NK-92 (cell line): ENCODE data around the gene IGFBP5.

ENCODE experiments used
- DNase-seq: peaks from one replicate; lab custom pipeline; 2025; ENCODE audit not compliant: unreplicated experiment; lab: John Stamatoyannopoulos, UW

The IGFBP5 gene

DNA sequence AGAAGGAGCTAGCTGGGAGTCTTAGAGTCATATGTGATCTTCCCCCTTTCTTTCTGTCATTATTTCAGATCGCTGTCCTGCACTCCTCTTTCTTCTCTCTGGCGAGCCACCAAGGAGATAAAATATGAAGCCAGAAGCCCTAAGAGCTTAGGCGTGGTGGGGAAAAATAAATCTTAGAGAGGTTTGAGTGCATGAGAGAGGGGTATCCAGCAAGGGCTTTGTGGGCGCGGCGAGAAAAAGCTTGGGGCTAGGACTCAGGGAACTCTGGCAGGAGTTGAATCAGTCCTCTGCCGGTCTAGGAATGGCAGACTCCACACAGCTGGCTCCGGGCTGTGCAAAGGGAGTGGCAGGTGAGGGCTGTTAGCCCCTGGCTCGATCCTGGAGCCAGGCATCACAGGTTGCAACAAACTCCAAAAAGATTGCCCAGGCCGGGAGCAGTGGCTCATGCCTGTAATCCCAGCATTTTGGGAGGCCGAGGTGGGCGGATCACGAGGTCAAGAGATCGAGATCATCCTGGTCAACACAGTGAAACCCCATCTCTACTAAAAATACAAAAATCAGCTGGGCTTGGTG, 20.1 kb upstream of the IGFBP5 start:
- DNase-seq, result no peak

DNA sequence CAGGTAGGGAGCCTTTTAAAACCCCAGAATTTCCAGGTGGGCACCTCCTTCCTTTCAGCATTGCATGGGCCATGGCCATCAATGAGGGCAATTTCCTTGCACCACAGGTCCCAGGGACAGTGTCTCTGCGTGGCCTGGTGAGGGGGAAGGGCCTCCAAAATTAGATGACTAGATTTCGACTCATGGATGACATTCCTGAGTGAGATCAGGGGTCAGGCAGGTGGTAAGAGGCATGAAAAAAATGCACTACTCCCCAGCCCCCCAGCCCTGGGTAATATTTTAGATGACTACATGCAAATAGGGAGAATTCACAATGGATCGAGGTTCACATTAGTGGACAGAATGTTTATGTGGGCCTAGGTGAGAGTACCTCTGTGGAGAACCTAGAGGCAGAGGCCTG, 19.0 kb upstream of the IGFBP5 start:
- DNase-seq, result no peak

DNA sequence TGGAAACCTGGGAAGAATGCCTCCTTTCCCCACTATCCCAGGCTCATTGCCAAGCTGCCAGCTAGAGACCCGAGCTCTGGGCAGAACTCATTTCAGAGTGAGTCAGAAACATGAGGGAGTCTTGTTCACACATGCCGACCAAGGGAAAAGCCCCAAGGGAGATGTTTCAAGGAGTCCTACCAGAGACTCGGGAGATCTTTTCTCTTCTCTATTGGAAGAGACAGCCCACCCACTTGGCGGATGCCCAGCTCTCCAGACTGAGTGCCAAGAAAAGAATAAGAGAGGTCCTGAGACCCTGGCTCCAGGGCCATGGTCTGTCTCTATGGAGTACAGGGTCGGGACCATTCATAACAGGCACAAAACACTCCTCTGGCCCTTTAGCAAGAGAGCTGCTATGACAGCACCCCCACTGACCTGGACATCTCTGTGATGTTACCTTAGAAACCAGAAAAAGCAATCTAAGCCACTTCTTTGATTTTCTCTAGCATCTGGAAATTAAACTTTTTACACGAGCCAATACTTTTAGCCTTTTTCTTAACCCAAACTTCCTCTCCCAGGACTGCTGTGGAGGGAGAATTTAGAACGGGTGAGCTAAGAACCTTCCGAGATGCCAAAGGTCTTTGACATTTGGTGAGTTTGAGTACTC, 18.5 kb upstream of the IGFBP5 start:
- DNase-seq, result no peak

DNA sequence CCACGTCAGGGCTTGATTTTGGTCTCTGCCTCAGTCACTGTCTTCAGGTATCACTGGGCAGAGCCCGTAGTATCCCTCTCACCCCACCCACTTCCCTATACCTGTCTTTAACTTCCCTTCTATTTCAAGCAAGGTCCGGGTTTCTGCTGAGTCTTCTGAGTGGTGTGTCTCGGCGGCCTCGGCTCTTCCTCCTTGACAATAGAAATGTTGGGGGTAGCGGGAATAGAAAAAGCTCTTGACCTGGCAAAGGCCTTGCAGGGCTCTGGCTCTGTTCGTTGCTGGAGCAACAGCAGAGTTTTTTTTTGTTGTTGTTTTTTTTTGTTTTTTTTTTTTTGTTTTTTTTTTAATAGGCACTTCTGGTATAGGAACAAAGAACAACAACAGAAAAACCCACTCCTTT, 16.0 kb upstream of the IGFBP5 start:
- no peak for DNase-seq

DNA sequence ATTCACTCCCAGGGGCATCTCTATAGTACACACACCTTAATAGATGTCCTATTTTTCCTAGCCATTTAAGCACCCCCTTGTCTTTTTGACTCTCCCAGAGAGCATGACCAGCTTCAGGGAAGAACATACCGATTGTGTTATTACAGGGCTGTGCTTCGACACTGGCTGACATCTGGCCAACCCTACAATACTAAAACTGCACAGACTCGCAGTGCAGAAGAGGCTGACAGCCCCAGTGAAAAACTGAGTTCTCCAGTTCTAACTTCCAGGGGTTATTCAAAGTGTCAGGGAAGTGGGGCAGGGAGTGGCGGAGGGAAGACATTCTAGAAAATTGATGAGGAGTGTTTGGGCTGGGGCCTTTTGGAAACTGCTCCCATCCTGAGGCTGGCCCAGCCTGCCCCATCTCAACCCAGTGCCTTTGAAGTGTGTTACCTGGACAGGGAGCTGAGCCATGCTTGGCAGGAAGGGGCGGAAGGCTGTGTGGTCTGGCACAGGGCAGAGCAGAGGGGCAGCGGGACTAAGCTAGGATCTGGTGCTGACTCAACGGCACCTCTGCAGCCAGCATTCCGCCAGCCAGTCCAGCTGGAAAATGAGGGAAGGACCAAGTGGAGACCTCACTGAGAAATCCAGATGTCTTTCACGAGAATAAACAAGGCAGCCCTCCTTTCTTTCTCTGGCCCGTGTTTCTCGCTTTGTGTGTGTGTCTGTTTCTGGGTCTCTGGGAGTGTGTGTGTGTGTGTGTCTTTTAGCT, 15.4 kb upstream of the IGFBP5 start:
- no peak for DNase-seq

DNA sequence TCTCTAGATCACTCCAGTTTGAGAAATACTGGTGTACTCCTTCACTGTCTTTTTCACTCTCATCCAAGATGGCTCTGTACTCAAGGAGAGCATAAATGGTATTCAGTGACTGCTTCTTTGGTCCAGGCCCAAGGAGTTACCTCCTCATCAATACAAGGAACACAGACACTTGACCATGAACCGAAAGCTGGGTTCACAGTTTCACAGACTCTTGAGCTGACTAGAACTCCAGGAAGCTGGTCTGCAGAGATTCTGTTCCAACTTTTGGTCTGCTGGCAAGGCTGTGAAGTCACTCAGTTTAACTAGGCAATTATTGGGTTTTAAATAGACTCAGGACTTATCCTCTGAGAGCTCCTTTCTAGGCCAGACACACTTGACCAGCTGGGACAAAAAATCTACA, 7.4 kb upstream of the IGFBP5 start:
- DNase-seq, result no peak

DNA sequence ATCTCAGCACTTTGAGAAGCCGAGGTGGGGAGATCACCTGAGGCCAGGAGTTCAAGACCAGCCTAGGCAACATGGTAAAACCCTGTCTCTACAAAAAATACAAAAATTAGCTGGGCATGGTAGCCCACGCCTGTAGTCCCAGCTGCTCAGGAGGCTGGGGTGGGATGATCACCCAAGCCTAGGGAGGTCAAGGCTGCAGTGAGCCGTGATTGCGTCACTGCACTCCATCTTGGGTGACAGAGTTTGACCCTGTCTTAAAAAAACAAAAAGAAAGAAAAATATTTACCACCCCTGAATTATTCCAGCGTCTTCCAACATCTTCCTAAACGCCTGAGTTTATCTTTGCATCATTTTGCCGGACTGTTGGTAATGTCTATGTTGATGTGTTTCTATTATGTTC, 6.2 kb upstream of the IGFBP5 start:
- no peak for DNase-seq

DNA sequence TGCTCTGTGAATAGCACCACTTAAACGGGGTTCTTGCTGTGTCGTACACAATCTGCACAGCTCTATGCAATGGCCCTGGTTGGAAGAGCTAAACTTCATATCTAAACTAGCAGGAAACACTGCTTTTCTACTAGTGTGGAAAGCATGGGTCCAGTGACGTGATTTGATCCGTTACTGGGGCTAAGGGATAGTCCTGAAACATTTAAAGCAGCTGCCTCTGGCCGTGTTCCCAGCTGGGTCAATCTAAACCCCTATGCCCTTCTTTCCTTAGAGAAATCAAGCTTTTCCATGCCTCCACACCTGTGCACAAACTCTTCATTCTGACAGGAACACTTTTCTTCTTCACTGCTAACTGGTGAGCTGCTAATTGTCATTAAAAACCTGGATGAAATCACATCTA, 5.4 kb upstream of the IGFBP5 start:
- no peak for DNase-seq

DNA sequence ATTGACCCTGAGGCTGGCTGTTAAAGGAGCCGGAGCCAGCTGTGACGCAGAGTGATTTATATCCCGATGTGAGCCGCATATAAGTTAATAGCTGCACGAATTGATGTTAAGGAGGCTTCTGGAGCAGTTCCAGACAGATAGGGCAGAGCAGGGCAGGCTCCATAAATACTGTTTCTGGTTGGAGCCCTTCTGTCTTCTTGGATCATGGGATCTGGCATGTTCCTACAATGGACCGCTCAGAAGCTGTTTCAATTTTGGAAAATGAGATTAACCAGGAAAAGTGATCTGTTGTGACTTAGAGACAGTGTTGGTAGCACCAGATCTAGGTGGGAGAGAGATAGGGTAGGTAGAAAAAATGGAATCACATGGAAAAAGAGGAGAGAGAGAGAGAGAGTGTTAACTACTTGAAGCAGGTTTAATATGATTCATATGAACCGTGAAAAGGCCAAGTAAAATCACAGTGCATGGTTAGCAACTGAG, 4.8 kb upstream of the IGFBP5 start:
- DNase-seq, result no peak

DNA sequence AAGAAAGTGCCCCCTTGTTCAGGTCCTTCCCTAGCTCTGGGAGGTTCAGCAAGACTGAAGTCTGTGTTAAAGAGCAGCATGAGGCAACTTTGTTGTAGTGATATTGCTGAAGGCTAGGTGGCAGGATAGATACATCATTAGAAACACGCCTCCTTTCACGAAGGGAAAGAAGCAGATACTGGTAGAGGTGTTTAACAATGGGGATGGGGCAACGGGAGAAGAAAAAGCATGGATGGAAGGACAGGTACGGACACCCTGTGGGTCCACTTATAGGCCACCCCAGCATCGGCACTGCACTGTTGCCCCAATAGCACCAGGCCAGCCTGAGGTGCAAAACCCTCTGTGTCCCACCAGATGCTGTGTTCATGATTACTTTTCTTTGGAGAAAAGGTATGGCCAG, 3.5 kb upstream of the IGFBP5 start:
- DNase-seq, result no peak

DNA sequence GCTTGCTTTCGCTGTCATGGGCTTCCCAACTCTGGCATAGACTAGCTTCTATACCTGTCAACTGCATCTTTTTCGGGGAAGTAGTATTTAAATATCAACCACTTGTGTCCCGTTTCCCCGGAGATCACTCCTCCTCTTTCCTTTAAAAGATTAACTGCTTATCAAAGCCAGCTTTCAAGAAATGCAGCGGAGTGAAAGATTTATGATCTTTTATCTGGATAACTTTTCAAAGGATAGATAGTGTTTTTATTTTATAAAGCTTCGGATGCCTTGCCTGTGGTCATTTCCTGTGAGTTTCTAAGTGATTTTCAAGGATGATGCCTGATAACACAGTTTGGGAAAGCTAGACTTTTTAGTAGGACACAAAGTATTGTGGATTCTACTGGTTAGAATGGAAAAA, 2.9 kb upstream of the IGFBP5 start:
- DNase-seq, result no peak

DNA sequence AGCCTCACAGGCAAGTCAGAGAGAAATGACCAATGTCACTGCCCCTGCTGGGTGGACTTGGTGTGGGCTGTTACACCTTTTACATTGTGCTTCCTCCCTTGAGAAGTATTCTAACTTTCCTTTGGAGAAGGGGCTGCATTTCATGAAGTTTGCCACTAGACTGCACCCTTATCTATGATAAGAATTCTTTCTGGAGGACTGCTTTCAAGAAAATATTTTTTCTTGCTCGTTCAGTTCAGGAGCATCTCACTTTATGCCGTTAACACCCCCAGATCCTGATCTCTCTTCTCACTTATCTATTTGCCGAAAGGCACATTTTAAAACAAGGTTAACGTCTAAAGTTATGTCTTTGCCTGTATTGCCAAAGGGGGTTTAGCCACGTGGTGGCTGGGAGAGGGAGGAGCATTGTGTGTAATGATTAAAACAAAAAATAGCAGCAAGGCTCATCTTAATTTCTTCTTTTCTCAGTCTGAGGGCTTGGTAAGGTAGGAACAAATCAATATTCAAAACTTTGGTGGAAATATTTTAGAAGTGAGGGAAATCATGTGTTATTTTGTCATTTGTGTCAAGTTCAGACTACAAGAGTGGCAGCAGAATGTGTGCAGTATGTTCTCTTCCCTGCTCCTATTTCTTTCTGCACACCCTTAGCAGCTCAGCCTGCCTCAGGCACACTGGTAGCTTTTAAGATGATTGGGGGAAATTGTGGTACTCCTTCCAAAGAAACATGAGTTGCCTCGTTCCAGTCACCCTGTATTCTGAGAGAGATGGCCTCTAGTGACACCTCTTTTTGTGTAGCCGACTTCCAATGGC, 1.6 kb upstream of the IGFBP5 start:
- no peak for DNase-seq

DNA sequence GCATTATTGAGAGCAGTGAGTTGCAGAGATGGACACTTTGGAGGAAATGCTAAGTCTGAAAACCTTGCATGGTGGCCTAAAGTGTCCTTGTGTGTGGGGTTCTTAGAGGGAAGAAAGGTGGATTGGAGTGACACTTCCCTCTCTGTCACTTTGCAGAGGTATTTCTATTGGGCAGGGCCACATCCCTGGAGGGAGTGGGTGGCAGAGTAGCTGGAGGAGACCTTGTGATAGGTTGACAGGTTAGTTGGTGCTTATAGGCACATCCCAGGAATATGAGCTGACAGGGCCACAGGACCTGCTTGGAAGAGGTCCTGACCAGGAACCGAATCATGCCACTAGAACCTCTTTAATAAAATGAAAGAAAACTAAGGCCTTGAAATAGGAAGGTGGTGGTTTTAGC, 972 bp upstream of the IGFBP5 start:
- no peak for DNase-seq

DNA sequence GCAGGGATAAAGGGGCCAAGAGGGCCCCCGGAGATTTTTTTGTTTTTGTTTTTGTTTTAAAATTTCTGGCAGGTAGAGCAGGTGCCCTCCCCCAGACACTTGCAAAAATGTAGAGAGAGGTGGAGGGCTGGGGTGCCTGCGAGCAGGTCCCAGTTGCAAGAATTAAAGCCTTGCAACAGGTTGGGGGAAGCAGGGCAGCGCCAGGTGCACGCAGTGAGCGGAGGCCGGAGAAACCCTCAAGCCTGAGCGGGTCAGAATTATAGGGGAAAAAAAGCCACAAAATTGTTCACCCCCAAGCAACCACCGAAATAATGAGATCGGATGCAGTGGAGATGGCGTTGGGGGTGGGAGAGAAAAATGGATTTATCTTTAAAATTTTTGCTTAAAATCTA, 527 bp downstream of the IGFBP5 start:
- no peak for DNase-seq

DNA sequence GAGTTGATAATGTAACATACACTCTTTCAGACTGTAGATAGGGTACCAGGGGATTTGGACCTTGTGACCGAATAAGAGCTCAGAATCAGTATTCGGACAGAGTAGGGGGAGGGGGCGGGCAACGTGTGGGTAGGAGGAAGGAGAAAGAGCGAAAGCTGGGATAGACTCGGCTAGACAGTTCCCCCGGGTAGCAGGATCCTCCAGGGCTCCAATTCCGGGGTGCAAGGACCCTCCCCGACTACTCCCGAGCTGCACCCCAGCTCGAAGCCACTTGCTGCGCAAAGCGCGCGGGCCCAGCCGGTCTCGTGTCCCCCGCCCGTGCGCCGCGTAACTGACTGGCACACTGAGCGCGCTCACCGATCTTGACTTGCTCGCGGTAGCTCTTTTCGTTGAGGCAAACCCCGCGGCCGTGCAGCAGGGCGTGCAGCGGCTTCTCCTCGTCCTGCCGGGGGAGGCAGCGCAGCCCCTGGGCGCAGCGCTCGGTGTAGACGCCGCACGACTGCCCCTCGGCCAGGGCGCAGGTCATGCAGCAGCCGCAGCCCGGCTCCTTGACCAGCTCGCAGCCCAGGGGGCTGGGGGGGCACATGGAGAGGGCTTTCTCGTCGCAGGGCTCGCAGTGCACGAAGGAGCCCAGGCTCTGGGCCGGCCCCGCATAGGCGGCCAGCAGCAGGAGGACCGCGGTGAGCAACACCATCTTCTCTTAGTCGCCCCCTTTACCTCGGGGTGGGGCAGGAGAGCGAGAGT, 1.1 kb downstream of the IGFBP5 start:
- no peak for DNase-seq

DNA sequence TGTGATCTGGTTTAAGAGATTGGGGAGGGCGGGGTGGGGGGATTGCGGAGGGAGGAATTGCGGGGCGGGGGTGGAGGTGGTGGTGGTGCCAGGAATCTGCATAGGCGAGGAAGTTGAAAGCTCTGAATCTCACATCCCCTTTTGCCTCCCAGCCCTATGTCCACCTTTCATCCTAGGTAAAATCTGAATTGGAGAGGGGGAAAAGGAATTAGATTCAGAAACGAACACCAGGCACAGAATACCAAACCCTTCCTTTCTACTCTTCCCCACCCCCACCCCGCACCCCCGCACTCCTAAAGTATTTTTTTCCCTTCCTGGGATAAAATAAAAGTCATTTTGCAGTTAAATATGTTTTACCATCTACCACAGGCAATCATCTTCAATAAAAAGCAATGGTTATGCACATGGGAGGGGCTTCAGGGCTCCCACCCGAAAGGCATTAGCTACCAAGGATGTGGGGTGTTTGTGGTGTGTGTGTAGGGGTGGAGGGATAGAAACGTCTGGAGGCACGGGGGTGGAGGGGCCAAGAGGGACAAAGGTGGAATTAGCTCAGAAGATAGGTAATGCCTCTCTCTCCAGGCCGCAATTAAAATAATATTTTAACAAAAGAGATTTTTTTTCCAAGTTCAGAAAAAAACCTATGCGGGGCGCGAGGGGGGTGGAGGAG, 1.8 kb downstream of the IGFBP5 start:
- DNase-seq, result no peak

DNA sequence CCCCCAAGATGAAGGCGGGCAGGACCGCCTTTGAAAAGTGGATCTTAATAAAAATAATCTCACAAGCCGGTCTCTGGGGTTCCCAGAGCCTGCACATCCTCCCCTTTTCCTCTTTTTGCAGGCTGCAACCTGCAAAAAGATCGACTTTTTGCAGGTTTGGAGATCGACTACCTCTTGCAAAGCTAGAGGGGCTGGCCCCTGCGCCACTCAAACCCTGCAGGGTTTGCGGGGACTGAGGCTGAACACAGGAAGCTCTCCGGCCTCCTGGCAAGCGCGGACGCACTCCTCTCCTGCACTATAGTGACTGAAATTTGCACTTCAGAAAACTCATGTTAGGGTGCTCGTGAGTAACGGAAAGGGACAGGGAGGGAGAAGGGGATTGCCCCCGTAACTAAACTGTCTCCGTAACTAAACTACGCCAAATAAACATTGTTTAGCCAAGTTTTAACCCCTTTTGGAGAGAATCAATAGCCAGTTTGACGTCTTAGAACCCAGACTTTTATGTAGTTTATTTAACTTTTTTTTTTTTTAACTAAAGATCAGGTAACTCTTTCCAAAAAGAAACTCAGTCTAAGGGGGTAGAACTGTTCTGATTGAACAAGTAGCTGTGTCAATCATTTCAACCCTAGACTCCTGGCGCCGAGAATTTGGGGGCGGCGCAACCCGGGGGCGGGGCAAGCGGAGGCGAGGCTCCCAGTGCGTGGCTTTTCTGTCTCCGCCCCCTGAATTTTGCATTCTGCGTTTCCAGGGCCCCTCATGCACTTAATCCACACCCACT, 2.5 kb downstream of the IGFBP5 start:
- DNase-seq, result no peak

DNA sequence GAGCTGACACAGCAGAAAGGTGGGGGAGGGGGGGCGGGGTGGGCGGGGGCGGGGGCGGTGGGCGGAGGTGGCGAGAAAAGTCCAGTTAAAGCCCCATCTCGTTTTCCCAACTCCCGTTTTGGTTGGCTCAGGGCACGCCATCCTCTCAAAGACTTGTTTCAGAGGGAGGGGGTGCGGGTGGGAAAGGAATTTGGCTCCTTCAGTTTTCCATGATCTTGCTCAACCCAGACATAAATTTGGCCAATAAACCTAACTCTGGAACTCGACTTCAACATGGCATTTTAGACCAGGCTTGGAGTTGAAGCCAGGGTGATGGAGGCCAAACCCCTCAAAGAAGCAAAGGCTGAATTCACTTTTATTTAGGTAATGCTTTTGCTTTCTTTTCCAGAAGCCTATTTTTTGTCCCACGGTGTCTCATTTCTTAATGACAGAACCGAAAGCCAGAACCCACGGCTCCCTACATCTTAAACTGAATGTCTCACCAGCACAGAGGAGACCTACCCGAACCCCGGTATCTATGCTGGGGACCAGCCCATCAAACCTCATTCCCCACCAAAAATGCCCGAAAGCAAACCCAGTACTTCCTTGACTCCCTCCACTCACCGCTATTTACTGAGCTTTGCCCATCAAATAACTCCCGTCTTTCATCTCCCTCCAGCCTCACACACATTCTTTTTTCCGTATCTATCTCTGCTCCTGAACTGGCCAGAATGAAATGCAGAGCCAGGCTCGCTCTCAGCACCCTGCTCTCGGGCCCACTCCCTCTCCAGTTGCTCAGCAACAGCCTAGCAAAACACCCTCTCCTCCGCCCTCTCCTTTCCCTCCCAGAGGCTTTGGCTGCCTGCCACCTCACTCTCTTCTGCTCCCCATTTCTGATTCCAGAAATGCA, 4.3 kb downstream of the IGFBP5 start:
- DNase-seq, result no peak

DNA sequence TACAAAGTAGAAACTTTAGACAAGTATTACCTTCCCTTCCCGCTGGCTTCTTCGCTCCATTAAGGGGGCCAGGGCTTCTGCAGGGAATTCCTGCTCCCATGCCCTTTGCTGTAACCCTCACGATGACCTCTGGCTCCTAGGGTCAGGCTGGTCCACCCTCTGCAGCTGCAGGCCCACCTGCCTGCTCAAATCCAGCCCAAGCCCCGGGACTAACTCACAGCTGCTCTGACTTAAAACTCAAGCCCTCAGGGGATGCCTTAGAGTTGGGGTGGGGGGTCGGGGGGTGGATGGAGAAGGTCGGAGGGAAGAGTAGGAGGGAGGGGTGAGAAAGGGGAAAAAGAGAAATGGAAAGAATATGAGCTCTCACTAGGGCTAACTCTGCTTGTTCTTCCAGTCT, 4.9 kb downstream of the IGFBP5 start:
- no peak for DNase-seq
